Measurements from ENCODE around the gene PIEZO2.

The PIEZO2 gene

GRCh38 chr18:10814336-10814735, 335.0 kb downstream of the PIEZO2 start:
- Mint-ChIP-seq H3K4me3 (no peak overlapping the region), H3K27ac (no peak overlapping the region), H3K36me3 (no peaks in the 10 kb centered on the region), H3K4me1 (no peaks in the 10 kb centered on the region), H3K9me3 (no peaks in the 10 kb centered on the region), H3K27me3 (no peaks in the 10 kb centered on the region)
- no peak for DNase-seq (ENCODE audit: low spot score in 2 of 2)
- ATAC-seq (ENCODE audit: low read depth): no peak

- no peaks in the 10 kb centered on the region for H3K36me3 Mint-ChIP-seq
- no peaks in the 10 kb centered on the region for H3K4me1 Mint-ChIP-seq
- H3K9me3 Mint-ChIP-seq: no peaks in the 10 kb centered on the region
- ATAC-seq (ENCODE audit: low read depth) (no peak), DNase-seq (ENCODE audit: low spot score in 2 of 2) (no peak)
- H3K4me3 Mint-ChIP-seq: no peak overlapping the region
- no peaks in the 10 kb centered on the region for H3K27me3 Mint-ChIP-seq
- H3K27ac Mint-ChIP-seq: no peak overlapping the region
Measured at GRCh38 chr18:10805587-10806118, 343.7 kb downstream of the PIEZO2 start.

- Mint-ChIP-seq H3K4me3 (no peak overlapping the region), H3K4me1 (no peaks in the 10 kb centered on the region), H3K36me3 (no peaks in the 10 kb centered on the region), H3K9me3 (no peaks in the 10 kb centered on the region), H3K27me3 (no peaks in the 10 kb centered on the region), H3K27ac (no peak overlapping the region)
- ATAC-seq (ENCODE audit: low read depth) (no peak), DNase-seq (ENCODE audit: low spot score in 2 of 2) (no peak)
Measured at GRCh38 chr18:10804126-10804525, 345.2 kb downstream of the PIEZO2 start.

- Mint-ChIP-seq H3K9me3 (no peaks in the 10 kb centered on the region), H3K36me3 (no peaks in the 10 kb centered on the region), H3K4me1 (no peaks in the 10 kb centered on the region), H3K27ac (no peak overlapping the region), H3K4me3 (no peak overlapping the region), H3K27me3 (no peaks in the 10 kb centered on the region)
- DNase-seq (ENCODE audit: low spot score in 2 of 2): no peak
- ATAC-seq (ENCODE audit: low read depth): no peak
Measured at GRCh38 chr18:10798727-10799550, 350.4 kb downstream of the PIEZO2 start.

GRCh38 chr18:10797896-10798295, 351.5 kb downstream of the PIEZO2 start:
- H3K36me3 Mint-ChIP-seq: no peaks in the 10 kb centered on the region
- H3K27ac Mint-ChIP-seq: no peak overlapping the region
- DNase-seq (ENCODE audit: low spot score in 2 of 2) (no peak), ATAC-seq (ENCODE audit: low read depth) (no peak)
- no peak overlapping the region for H3K4me3 Mint-ChIP-seq
- no peaks in the 10 kb centered on the region for H3K9me3 Mint-ChIP-seq
- H3K4me1 Mint-ChIP-seq: no peaks in the 10 kb centered on the region
- H3K27me3 Mint-ChIP-seq: peaks cover 2% of the 10 kb centered on the region

GRCh38 chr18:10794771-10795170, 354.6 kb downstream of the PIEZO2 start:
- H3K27ac Mint-ChIP-seq: no peak overlapping the region
- no peaks in the 10 kb centered on the region for H3K4me1 Mint-ChIP-seq
- no peak for ATAC-seq (ENCODE audit: low read depth)

GRCh38 chr18:10793730-10794370, 355.5 kb downstream of the PIEZO2 start:
- H3K27me3 Mint-ChIP-seq: peaks cover 6% of the 10 kb centered on the region
- no peaks in the 10 kb centered on the region for H3K36me3 Mint-ChIP-seq
- DNase-seq (ENCODE audit: low spot score in 2 of 2): no peak
- no peak for ATAC-seq (ENCODE audit: low read depth)
- no peaks in the 10 kb centered on the region for H3K4me1 Mint-ChIP-seq
- H3K4me3 Mint-ChIP-seq: no peak overlapping the region
- no peak overlapping the region for H3K27ac Mint-ChIP-seq
- no peaks in the 10 kb centered on the region for H3K9me3 Mint-ChIP-seq

More at GRCh38 chr18:10794771-10795170, 354.6 kb downstream of the PIEZO2 start:
- Mint-ChIP-seq H3K36me3 (no peaks in the 10 kb centered on the region), H3K4me3 (no peak overlapping the region), H3K9me3 (no peaks in the 10 kb centered on the region), H3K27me3 (peaks cover 3% of the 10 kb centered on the region)
- DNase-seq (ENCODE audit: low spot score in 2 of 2): no peak

GRCh38 chr18:10792181-10792580, 357.2 kb downstream of the PIEZO2 start:
- H3K4me3 Mint-ChIP-seq: no peak overlapping the region
- H3K36me3 Mint-ChIP-seq: no peaks in the 10 kb centered on the region
- ATAC-seq (ENCODE audit: low read depth) (no peak), DNase-seq (ENCODE audit: low spot score in 2 of 2) (no peak)
- H3K9me3 Mint-ChIP-seq: no peaks in the 10 kb centered on the region
- no peak overlapping the region for H3K27ac Mint-ChIP-seq
- peaks cover 6% of the 10 kb centered on the region for H3K27me3 Mint-ChIP-seq
- H3K4me1 Mint-ChIP-seq: peaks cover 2% of the 10 kb centered on the region

- H3K27ac Mint-ChIP-seq: no peak overlapping the region
- H3K4me3 Mint-ChIP-seq: no peak overlapping the region
- no peaks in the 10 kb centered on the region for H3K36me3 Mint-ChIP-seq
- H3K9me3 Mint-ChIP-seq: no peaks in the 10 kb centered on the region
- DNase-seq (ENCODE audit: low spot score in 2 of 2) (no peak), ATAC-seq (ENCODE audit: low read depth) (no peak)
- H3K4me1 Mint-ChIP-seq: peaks cover 2% of the 10 kb centered on the region
- peaks cover 6% of the 10 kb centered on the region for H3K27me3 Mint-ChIP-seq
Measured at GRCh38 chr18:10791169-10791831, 358.1 kb downstream of the PIEZO2 start.

GRCh38 chr18:10789180-10789579, 360.2 kb downstream of the PIEZO2 start:
- ATAC-seq (ENCODE audit: low read depth) (no peak), DNase-seq (ENCODE audit: low spot score in 2 of 2) (no peak)
- H3K4me3 Mint-ChIP-seq: no peak overlapping the region
- H3K9me3 Mint-ChIP-seq: peaks cover 3% of the 10 kb centered on the region
- H3K4me1 Mint-ChIP-seq: peaks cover 2% of the 10 kb centered on the region
- no peaks in the 10 kb centered on the region for H3K36me3 Mint-ChIP-seq
- no peak overlapping the region for H3K27ac Mint-ChIP-seq
- peaks cover 12% of the 10 kb centered on the region for H3K27me3 Mint-ChIP-seq

- peak; percentile 46 to 47 for DNase-seq (ENCODE audit: low spot score in 2 of 2)
- peak; percentile 80 for ATAC-seq (ENCODE audit: low read depth)
- Mint-ChIP-seq H3K27me3 (peaks cover 10% of the 10 kb centered on the region), H3K9me3 (peaks cover 3% of the 10 kb centered on the region), H3K36me3 (no peaks in the 10 kb centered on the region), H3K27ac (no peak overlapping the region), H3K4me1 (peaks cover 2% of the 10 kb centered on the region), H3K4me3 (no peak overlapping the region)
Measured at GRCh38 chr18:10787293-10787901, 362.0 kb downstream of the PIEZO2 start.

- Mint-ChIP-seq H3K36me3 (no peaks in the 10 kb centered on the region), H3K4me1 (peaks cover 2% of the 10 kb centered on the region), H3K27ac (no peak overlapping the region), H3K4me3 (no peak overlapping the region), H3K27me3 (peaks cover 9% of the 10 kb centered on the region), H3K9me3 (peaks cover 3% of the 10 kb centered on the region)
- ATAC-seq (ENCODE audit: low read depth) (no peak), DNase-seq (ENCODE audit: low spot score in 2 of 2) (no peak)
Measured at GRCh38 chr18:10785798-10786197, 363.6 kb downstream of the PIEZO2 start.

GRCh38 chr18:10784596-10785202, 364.7 kb downstream of the PIEZO2 start:
- H3K36me3 Mint-ChIP-seq: no peaks in the 10 kb centered on the region

More at GRCh38 chr18:10784596-10785202, 364.7 kb downstream of the PIEZO2 start:
- H3K27ac Mint-ChIP-seq: no peak overlapping the region
- H3K4me1 Mint-ChIP-seq: peaks cover 2% of the 10 kb centered on the region
- DNase-seq (ENCODE audit: low spot score in 2 of 2): no peak
- H3K9me3 Mint-ChIP-seq: peaks cover 3% of the 10 kb centered on the region
- no peak overlapping the region for H3K4me3 Mint-ChIP-seq
- ATAC-seq (ENCODE audit: low read depth): no peak
- H3K27me3 Mint-ChIP-seq: peaks cover 10% of the 10 kb centered on the region
